Measurements from ENCODE around the gene MPO.

DNA sequence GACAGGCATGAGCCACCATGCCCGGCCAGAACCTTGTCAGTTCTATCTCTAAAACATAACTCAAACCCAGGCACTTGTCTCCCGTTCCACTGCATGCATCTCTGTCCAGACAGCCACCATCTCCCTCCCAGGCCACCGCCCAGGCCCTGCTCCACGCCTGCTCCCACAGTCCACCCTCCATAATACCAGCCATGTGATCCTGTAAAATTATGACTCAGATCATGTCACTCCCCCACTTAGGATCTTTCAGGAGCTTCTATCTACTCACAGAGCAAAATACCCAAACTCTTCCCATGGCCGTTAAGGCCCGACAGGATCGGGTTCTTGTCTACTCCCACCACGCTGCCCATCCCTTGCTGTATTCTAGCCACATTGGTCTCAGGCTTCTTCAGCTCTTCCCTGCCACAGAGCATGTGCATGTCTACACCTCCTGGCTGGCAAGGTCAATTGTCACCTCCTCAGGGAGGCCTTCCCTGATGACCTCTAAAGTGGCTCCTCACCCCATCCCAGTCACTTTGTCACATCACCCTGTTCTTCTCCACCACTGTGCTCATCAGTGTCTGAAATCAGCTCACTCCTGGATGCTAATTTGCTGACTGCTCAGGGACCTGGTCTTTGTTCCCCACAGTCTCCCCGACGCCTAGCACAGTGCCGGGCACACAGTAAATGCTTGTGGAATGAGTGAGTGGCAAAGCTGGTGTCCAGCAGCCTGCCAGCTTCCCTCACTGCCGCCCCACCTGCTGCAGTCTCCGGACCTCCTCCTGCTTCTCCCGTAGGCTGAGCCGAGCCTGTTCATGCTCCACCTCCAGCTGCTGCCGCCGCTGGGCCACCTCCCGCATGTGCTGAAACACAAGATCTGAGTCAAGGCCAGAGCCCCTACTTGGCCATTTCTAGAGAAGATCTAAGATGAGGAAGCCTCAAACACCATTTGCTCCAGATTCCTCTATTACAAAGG is 41.1 kb upstream of the MPO start:
- TF ChIP-seq, protein P1, sequence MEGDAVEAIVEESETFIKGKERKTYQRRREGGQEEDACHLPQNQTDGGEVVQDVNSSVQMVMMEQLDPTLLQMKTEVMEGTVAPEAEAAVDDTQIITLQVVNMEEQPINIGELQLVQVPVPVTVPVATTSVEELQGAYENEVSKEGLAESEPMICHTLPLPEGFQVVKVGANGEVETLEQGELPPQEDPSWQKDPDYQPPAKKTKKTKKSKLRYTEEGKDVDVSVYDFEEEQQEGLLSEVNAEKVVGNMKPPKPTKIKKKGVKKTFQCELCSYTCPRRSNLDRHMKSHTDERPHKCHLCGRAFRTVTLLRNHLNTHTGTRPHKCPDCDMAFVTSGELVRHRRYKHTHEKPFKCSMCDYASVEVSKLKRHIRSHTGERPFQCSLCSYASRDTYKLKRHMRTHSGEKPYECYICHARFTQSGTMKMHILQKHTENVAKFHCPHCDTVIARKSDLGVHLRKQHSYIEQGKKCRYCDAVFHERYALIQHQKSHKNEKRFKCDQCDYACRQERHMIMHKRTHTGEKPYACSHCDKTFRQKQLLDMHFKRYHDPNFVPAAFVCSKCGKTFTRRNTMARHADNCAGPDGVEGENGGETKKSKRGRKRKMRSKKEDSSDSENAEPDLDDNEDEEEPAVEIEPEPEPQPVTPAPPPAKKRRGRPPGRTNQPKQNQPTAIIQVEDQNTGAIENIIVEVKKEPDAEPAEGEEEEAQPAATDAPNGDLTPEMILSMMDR (IDR thresholded peaks at IDR 0.05): no peak
- TF ChIP-seq POLR2AphosphoS5 (IDR thresholded peaks at IDR 0.05): no peak
